ENCODE measurements around the gene NT5E. TPM values are rescaled to one million over a fixed set of nuclear protein-coding genes. Genes with fewer than 3 reads are reported as not detected.
A peak's percentile ranks its signal among the peaks of the same experiment; 100 is the strongest.
"Not testable (repeated sequence)": the region's sequence is repeated elsewhere in the genome, so short reads cannot be mapped to it uniquely, and the experiment has no call there.

The NT5E gene
- total and polyA plus RNA-seq, 2 donors (not counting 3 experiments of a cell fraction or from before 2014, with no cell fraction given): 59.3 to 115 TPM

- Histone ChIP-seq H4K20me1 (replicated peaks; ENCODE audit: control insufficient read depth, extremely low read depth, insufficient read depth, low read length) (no peaks in the 10 kb centered on the region), H3K36me3 (ENCODE audit: control insufficient read depth in 2 of 2, extremely low read depth in 1 of 2, insufficient read depth in 2 of 2, low read length in 2 of 2) (peaks cover 5 to 6% of the 10 kb centered on the region in 2 experiments), H3K4me3 (replicated peaks in 1 of 3; ENCODE audit: insufficient read depth in 1 of 3, low read depth in 1 of 3, low read length in 3 of 3) (no peak overlapping the region), H3K4me2 (ENCODE audit: insufficient read depth, low read length) (no peak overlapping the region), H3K9ac (replicated peaks; ENCODE audit: extremely low read depth, insufficient read depth, low read length) (no peak overlapping the region), H3K27me3 (ENCODE audit: control insufficient read depth in 2 of 2, insufficient read depth in 2 of 2, low read length in 2 of 2) (no peaks in the 10 kb centered on the region), H3K9me3 (replicated peaks; ENCODE audit: control insufficient read depth, insufficient read depth, low read length) (no peaks in the 10 kb centered on the region), H2AFZ (ENCODE audit: low read depth, low read length) (no peak overlapping the region), H3K27ac (ENCODE audit: insufficient read depth, low read depth, low read length) (no peak overlapping the region), H3K79me2 (ENCODE audit: control insufficient read depth, insufficient read depth, low read length) (no peaks in the 10 kb centered on the region), H3K4me1 (ENCODE audit: control insufficient read depth, extremely low read depth, insufficient read depth, low read length) (no peaks in the 10 kb centered on the region), H3K9me1 (replicated peaks; ENCODE audit: control insufficient read depth, extremely low read depth, insufficient read depth, low read length) (no peaks in the 10 kb centered on the region)
- FAIRE-seq: peak; percentile 62
- dilution Hi-C loops (cut with MboI; ENCODE audit: extremely low pct_ligation_motif_present, low sequenced_read_pairs): no loop called here
- TF ChIP-seq EZH2 (IDR thresholded peaks at IDR 0.05; ENCODE audit: borderline replicate concordance, low read depth, low read length, severe bottlenecking) (no peak), POLR2A (IDR thresholded peaks at IDR 0.05; ENCODE audit: low read depth, low read length) (no peak), JUN (IDR thresholded peaks at IDR 0.05; ENCODE audit: borderline replicate concordance, insufficient read depth, insufficient read length, low read depth) (no peak), MYC (IDR thresholded peaks at IDR 0.05; ENCODE audit: low read depth, low read length) (no peak), FOS (IDR thresholded peaks at IDR 0.05; ENCODE audit: borderline replicate concordance, insufficient read depth, low read length) (no peak), POLR2AphosphoS5 (IDR thresholded peaks at IDR 0.05; ENCODE audit: insufficient read depth, low read depth, low read length) (no peak)
- POLR2A ChIA-PET: no interaction called here
- no peak for DNase-seq (ENCODE audit: low read depth, low spot score)
- intact Hi-C loops (cut with micrococcal nuclease): no loop called here
- BruUV-seq (replicated peaks): no TSS peak
- CTCF ChIA-PET: interaction anchor here (0.7 to 2.6 kb wide), 5 partner anchors 14 to 30 kb away, joined by 3 to 9 read pairs (median 4); no protein-coding TSS in a partner anchor
Observed at GRCh38 chr6:85506441-85507093, 56.7 kb downstream of the NT5E start.

- peak overlapping the region; percentile 55 for H3K4me2 ChIP-seq (ENCODE audit: insufficient read depth, low read length)
- no peaks in the 10 kb centered on the region for H4K20me1 ChIP-seq (replicated peaks; ENCODE audit: control insufficient read depth, extremely low read depth, insufficient read depth, low read length)
- ChIA-PET POLR2A (no interaction called here), CTCF (interaction anchor here (0.9 to 1.6 kb wide), 3 partner anchors 21 to 71 kb away, joined by 3 to 9 read pairs (median 4); no protein-coding TSS in a partner anchor)
- intact Hi-C loops (cut with micrococcal nuclease) (loop anchor here (1.0 kb wide), 1 partner anchor 10 kb away; no protein-coding TSS in a partner anchor), dilution Hi-C loops (cut with MboI; ENCODE audit: extremely low pct_ligation_motif_present, low sequenced_read_pairs) (no loop called here)
- no peak overlapping the region for H3K4me3 ChIP-seq (replicated peaks in 1 of 3; ENCODE audit: insufficient read depth in 1 of 3, low read depth in 1 of 3, low read length in 3 of 3)
- H3K9ac ChIP-seq (replicated peaks; ENCODE audit: extremely low read depth, insufficient read depth, low read length): no peak overlapping the region
- no peaks in the 10 kb centered on the region for H3K9me1 ChIP-seq (replicated peaks; ENCODE audit: control insufficient read depth, extremely low read depth, insufficient read depth, low read length)
- H3K9me3 ChIP-seq (replicated peaks; ENCODE audit: control insufficient read depth, insufficient read depth, low read length): no peaks in the 10 kb centered on the region
- DNase-seq (ENCODE audit: low read depth, low spot score) (peak; percentile 21), FAIRE-seq (no peak)
- no peaks in the 10 kb centered on the region for H3K27me3 ChIP-seq (ENCODE audit: control insufficient read depth in 2 of 2, insufficient read depth in 2 of 2, low read length in 2 of 2)
- peaks cover 9% of the 10 kb centered on the region for H3K4me1 ChIP-seq (ENCODE audit: control insufficient read depth, extremely low read depth, insufficient read depth, low read length)
- no peaks in the 10 kb centered on the region for H3K79me2 ChIP-seq (ENCODE audit: control insufficient read depth, insufficient read depth, low read length)
- H3K27ac ChIP-seq (ENCODE audit: insufficient read depth, low read depth, low read length): no peak overlapping the region
- H3K36me3 ChIP-seq (ENCODE audit: control insufficient read depth in 2 of 2, extremely low read depth in 1 of 2, insufficient read depth in 2 of 2, low read length in 2 of 2): peaks cover 13% of the 10 kb centered on the region in 2 experiments
- no peak for TF ChIP-seq MYC (IDR thresholded peaks at IDR 0.05; ENCODE audit: low read depth, low read length)
- TF ChIP-seq GATA2 (IDR thresholded peaks at IDR 0.05; ENCODE audit: insufficient read depth, insufficient read length, low read depth, low read length): no peak
- TF ChIP-seq JUN (IDR thresholded peaks at IDR 0.05; ENCODE audit: borderline replicate concordance, insufficient read depth, insufficient read length, low read depth): no peak
- TF ChIP-seq FOS (IDR thresholded peaks at IDR 0.05; ENCODE audit: borderline replicate concordance, insufficient read depth, low read length): no peak
- BruUV-seq (replicated peaks): no TSS peak
- H2AFZ ChIP-seq (ENCODE audit: low read depth, low read length): no peak overlapping the region
Observed at GRCh38 chr6:85516168-85516567, 66.3 kb downstream of the NT5E start.

- BruUV-seq (replicated peaks); DNase-seq (ENCODE audit: low read depth, low spot score); H3K27ac ChIP-seq (ENCODE audit: insufficient read depth, low read depth, low read length); H2AFZ ChIP-seq (ENCODE audit: low read depth, low read length); H3K9ac ChIP-seq (replicated peaks; ENCODE audit: extremely low read depth, insufficient read depth, low read length); FAIRE-seq; H3K9me1 ChIP-seq (replicated peaks; ENCODE audit: control insufficient read depth, extremely low read depth, insufficient read depth, low read length); H3K4me1 ChIP-seq (ENCODE audit: control insufficient read depth, extremely low read depth, insufficient read depth, low read length); H3K79me2 ChIP-seq (ENCODE audit: control insufficient read depth, insufficient read depth, low read length); POLR2A ChIA-PET; H3K9me3 ChIP-seq (replicated peaks; ENCODE audit: control insufficient read depth, insufficient read depth, low read length); H3K4me2 ChIP-seq (ENCODE audit: insufficient read depth, low read length); H3K27me3 ChIP-seq (ENCODE audit: control insufficient read depth in 2 of 2, insufficient read depth in 2 of 2, low read length in 2 of 2); H4K20me1 ChIP-seq (replicated peaks; ENCODE audit: control insufficient read depth, extremely low read depth, insufficient read depth, low read length); intact Hi-C loops (cut with micrococcal nuclease); H3K36me3 ChIP-seq (ENCODE audit: control insufficient read depth in 2 of 2, extremely low read depth in 1 of 2, insufficient read depth in 2 of 2, low read length in 2 of 2); H3K4me3 ChIP-seq (replicated peaks in 1 of 3; ENCODE audit: insufficient read depth in 1 of 3, low read depth in 1 of 3, low read length in 3 of 3); dilution Hi-C loops (cut with MboI; ENCODE audit: extremely low pct_ligation_motif_present, low sequenced_read_pairs): not testable (repeated sequence)
- CTCF ChIA-PET: interaction anchor here (1.0 to 5.8 kb wide), 3 partner anchors 13 to 19 kb away, joined by 3 to 34 read pairs (median 9); no protein-coding TSS in a partner anchor
Observed at GRCh38 chr6:85524281-85524680, 74.4 kb downstream of the NT5E start.
